ENCODE measurements around the gene VPS36.
"Not testable (repeated sequence)": the region's sequence is repeated elsewhere in the genome, so short reads cannot be mapped to it uniquely, and the experiment has no call there.

Gene VPS36

DNA sequence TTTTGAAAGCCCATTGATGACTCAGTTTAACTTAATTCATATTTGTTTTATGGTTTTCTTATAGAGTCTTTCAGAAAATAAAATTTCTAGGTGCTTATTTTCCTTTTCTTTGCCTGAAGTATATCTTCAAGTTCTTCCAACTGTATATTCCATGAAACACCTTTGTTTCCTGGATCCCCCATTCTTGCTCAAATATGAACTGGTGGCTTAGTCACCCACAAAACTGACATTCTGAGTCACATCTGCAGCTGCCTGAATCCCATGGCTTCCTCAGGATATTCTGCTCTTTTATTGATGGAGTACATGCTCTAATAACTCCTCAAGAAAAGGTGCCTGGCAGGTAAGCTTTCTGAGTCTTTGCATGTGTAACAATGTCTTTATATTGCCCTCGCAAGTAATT, 77.2 kb downstream of the VPS36 start:
- not testable (repeated sequence) for DNase-seq

DNA sequence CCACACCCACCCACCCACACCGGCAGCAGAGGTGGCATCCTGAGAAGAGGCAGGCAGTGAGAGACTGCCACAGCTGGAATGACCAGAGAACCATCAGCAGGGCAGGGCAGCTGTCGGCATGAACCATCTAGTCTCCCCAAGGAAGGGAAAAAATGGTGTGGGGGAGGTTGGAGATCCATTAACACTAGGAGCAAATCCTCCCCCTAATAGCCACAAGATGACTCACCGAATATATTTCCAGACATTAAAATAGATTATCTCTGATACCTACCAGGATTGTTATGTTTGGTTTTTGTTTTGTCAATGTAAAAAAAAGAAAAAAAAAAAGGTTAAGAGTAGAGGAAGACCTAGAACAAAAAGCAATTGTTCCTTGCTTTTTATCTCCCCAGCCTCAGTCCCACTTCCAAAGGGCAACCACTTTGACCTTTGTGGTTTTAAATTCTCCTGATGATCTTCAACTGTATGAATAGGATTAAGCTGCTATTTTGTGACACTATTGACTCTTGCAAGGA, 78.6 kb downstream of the VPS36 start:
- DNase-seq: no peak

DNA sequence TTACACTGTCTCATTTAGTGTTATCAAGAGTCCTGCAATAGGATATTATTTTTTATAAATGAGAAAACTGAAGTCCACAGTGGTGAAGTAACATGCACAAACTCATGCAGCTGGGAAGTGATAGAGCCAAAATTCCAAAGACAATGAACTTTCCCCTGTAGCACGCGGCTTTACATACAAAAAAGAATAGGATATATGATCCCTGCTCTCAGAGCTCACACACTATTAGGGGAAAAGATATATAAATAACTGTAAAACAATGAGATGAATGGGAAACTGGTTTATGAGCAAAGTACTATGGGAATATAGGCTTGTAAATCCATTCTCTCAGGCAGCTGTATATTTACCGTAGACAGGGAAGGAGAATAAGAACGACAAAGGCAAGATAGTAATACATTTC, 84.1 kb downstream of the VPS36 start:
- DNase-seq: no peak
